Measurements from ENCODE around the gene OR2W3.
A peak's percentile ranks its signal among the peaks of the same experiment; 100 is the strongest.

Gene OR2W3

GRCh38 chr1:247923941-247924340 is 28.6 kb downstream of the OR2W3 start:
- no peak for DNase-seq

- no peak for DNase-seq
Observed at GRCh38 chr1:247924868-247925267, 29.5 kb downstream of the OR2W3 start, which contains the start of gene OR2AJ1. TSS of gene OR2AJ1 (plus strand) at chr1:247924889. CDS start at chr1:247933769, 8,880 bp downstream.

- DNase-seq, result no peak
Observed at GRCh38 chr1:247933989-247934388, 38.6 kb downstream of the OR2W3 start.

- no peak for DNase-seq
Observed at GRCh38 chr1:247935781-247936180, 40.4 kb downstream of the OR2W3 start.

- DNase-seq, result no peak
Observed at GRCh38 chr1:247936415-247936814, 41.0 kb downstream of the OR2W3 start.

GRCh38 chr1:247936965-247937734 is 41.8 kb downstream of the OR2W3 start:
- DNase-seq, result peak; percentile 90 to 91

- DNase-seq, result no peak
Observed at GRCh38 chr1:247942624-247943023, 47.2 kb downstream of the OR2W3 start.

Data from Kasumi-1 (cell line).